Measurements from ENCODE around the gene NXN.
"Not testable (repeated sequence)": the region's sequence is repeated elsewhere in the genome, so short reads cannot be mapped to it uniquely, and the experiment has no call there.

NXN gene

DNA sequence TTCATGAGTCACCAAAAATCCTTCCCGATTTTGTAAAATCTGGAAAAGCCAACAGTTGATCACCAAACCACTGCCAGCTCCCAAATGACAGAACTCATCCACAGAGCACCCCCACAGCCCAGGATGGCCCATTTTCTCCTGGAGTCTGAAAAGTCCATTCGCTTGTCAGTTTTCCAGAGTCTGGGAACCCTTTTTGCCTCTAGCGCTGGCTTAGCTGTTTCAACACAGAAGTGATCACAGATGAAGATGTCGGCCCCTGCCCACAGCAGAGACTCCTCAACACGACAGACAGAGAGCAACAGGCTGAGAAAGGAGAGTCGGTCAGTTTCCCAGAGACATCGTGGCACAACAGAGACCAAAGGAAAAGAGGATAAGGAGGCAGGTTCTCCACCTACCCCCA lies 66.4 kb downstream of the NXN start:
- no peak overlapping the region for H3K4me3 Mint-ChIP-seq
- no peak overlapping the region for H3K27ac Mint-ChIP-seq
- peaks cover 10% of the 10 kb centered on the region for H3K27me3 Mint-ChIP-seq
- H3K4me1 Mint-ChIP-seq (ENCODE audit: low read depth): no peaks in the 10 kb centered on the region
- no peaks in the 10 kb centered on the region for H3K36me3 Mint-ChIP-seq
- no peaks in the 10 kb centered on the region for H3K9me3 Mint-ChIP-seq (ENCODE audit: low read depth)

DNA sequence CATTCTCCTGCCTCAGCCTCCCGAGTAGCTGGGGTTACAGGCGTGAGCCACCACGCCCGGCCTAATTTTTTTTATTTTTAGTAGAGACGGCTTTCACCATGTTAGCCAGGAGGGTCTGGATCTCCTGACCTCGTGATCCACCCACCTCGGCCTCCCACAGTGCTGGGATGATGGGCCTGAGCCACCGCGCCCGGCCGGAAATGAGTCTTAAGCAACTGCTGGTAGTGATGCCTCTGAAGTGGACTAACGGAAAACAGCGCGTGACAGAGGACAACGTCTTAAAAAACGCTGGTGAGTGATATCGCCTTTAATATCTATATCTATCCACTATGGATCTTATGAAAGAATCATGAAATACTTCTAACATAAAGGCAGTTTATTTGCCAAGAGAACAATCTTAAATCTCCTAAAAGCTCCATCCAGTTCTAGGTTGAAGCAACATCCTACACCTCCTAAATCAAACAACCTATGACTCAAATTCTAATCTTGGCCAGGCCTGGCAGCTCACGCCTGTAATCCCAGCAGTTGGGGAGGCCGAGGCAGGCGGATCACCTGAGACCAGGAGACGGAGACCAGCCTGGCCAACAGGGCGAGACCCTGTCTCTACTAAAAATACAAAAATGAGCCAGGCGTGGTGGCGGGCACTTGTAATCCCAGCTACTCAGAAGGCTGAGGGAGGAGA lies 69.8 kb downstream of the NXN start:
- Mint-ChIP-seq H3K4me3 (no peak overlapping the region), H3K27me3 (peaks cover 16% of the 10 kb centered on the region), H3K36me3 (no peaks in the 10 kb centered on the region), H3K9me3 (ENCODE audit: low read depth) (no peaks in the 10 kb centered on the region), H3K27ac (no peak overlapping the region), H3K4me1 (ENCODE audit: low read depth) (no peaks in the 10 kb centered on the region)

DNA sequence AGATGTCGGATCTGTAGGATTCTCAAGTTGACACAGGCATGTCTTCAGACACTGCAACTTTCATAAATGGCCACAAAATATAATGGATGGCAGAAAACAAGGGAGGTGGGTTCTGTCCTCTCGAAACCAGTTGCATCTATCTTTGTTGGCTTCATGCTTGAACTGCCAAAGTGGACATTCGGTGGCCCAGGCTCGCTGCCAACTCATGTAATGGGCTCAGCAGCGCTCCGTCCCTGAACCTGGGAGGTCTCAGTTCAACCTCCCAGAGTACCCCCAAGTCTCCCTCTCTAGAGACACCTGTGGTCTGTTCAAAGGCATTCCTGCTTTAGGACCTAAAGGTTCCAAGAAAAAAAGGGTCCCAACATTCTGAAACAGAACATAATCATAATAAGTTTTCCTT lies 71.9 kb downstream of the NXN start:
- Mint-ChIP-seq H3K36me3 (no peaks in the 10 kb centered on the region), H3K9me3 (ENCODE audit: low read depth) (no peaks in the 10 kb centered on the region), H3K4me3 (no peak overlapping the region), H3K27ac (no peak overlapping the region), H3K27me3 (peaks cover 18% of the 10 kb centered on the region), H3K4me1 (ENCODE audit: low read depth) (no peaks in the 10 kb centered on the region)

DNA sequence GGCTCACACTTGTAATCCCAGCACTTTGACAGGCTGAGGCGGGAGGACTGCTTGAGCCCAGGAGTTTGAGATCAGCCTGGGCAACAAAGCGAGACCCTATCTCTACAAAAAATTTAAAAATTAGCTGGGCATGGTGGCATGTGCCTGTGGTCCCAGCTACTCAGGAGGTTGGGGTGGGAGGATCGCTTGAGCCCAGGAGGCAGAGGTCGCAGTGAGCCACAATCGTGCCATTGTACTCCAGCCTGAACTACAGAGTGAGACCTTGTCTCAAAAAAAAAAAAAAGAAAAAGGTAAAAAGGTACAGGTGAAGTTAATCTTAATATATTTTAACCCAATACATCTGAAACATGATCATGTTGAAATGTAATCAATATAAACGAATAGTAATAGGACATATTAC lies 73.9 kb downstream of the NXN start:
- not testable (repeated sequence) for H3K4me3 Mint-ChIP-seq; H3K36me3 Mint-ChIP-seq; H3K4me1 Mint-ChIP-seq (ENCODE audit: low read depth); H3K9me3 Mint-ChIP-seq (ENCODE audit: low read depth); H3K27ac Mint-ChIP-seq
- peaks cover 19% of the 10 kb centered on the region for H3K27me3 Mint-ChIP-seq

DNA sequence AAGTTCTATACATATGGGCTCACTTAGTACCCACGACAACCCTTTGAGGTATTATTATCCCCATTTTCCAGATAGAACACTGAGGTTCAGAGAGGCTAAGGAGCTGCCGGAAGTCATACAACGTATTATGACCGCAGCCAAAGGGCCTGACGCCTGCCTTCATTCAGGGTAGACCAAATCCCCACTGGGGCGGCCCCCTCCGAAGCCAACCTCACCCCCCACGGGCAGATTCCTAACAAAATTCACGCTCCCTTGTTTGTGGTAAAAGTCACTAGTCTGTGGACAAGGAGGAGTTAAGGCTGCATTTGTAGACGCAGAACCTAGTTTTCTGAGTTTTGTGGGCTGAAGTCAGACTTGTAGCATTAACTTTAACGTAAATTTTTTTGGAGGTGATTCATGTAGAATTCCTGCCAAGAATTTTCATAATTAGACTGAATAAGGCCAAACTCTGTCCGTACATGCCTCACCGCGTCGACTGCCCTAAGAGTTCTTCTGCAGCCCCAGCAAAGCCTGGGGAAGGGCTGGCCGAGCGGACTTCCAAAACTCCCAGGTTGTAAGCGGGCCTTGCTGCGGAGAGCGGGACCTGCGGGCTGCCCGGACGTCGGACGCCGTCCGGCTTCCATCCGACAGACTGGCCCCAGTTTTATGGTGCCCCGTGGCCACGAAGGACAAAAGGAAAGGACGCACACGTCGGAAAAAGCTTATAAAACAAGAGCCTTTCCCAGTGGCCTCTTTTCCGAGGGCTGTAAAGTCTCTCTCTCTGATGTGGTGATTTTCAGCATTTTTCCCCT lies 75.7 kb downstream of the NXN start:
- H3K36me3 Mint-ChIP-seq: no peaks in the 10 kb centered on the region
- H3K4me3 Mint-ChIP-seq: no peak overlapping the region
- H3K27ac Mint-ChIP-seq: no peak overlapping the region
- peaks cover 17% of the 10 kb centered on the region for H3K27me3 Mint-ChIP-seq
- no peaks in the 10 kb centered on the region for H3K9me3 Mint-ChIP-seq (ENCODE audit: low read depth)
- no peaks in the 10 kb centered on the region for H3K4me1 Mint-ChIP-seq (ENCODE audit: low read depth)

DNA sequence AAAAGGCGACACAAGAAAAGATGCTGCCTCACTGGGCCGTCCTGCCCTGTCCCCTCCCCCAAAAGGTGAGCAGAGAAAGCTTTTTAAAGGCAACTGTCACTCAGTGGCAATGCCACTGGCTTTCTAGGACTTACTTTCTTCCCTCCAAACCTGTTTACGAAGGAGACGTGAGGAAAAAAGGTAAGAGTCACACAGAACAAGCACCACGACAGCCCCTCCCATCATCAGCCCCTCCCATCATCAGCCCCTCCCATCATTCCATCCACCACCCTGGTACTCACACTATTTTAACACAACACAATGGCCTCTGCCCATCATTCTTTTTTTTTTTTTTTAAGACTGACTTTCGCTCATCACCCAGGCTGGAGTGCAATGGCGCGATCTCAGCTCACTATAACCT lies 77.1 kb downstream of the NXN start:
- Mint-ChIP-seq H3K27ac (no peak overlapping the region), H3K4me3 (no peak overlapping the region), H3K9me3 (ENCODE audit: low read depth) (no peaks in the 10 kb centered on the region), H3K4me1 (ENCODE audit: low read depth) (no peaks in the 10 kb centered on the region), H3K36me3 (no peaks in the 10 kb centered on the region), H3K27me3 (peaks cover 17% of the 10 kb centered on the region)

DNA sequence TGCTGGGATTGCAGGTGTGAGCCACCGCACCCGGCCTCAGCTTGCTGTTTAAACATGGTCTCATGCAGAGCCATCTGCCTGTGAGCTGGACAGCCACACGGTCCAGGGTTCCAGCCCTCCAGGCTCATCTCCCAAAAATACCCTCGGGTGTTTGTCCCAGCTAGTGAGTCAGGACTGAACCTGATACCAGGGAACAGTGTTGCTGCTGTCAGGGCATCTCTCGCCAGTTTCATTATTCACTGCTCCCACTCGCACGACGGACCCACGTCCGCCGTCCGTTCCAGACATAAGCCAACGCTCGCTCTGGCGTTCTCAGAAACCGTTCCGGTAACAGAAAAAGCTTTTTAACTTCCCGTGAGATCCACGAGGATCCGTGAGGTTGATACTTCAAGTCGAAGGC lies 77.6 kb downstream of the NXN start:
- Mint-ChIP-seq H3K4me1 (ENCODE audit: low read depth) (no peaks in the 10 kb centered on the region), H3K36me3 (no peaks in the 10 kb centered on the region), H3K27me3 (peaks cover 17% of the 10 kb centered on the region), H3K27ac (no peak overlapping the region), H3K9me3 (ENCODE audit: low read depth) (no peaks in the 10 kb centered on the region), H3K4me3 (no peak overlapping the region)

DNA sequence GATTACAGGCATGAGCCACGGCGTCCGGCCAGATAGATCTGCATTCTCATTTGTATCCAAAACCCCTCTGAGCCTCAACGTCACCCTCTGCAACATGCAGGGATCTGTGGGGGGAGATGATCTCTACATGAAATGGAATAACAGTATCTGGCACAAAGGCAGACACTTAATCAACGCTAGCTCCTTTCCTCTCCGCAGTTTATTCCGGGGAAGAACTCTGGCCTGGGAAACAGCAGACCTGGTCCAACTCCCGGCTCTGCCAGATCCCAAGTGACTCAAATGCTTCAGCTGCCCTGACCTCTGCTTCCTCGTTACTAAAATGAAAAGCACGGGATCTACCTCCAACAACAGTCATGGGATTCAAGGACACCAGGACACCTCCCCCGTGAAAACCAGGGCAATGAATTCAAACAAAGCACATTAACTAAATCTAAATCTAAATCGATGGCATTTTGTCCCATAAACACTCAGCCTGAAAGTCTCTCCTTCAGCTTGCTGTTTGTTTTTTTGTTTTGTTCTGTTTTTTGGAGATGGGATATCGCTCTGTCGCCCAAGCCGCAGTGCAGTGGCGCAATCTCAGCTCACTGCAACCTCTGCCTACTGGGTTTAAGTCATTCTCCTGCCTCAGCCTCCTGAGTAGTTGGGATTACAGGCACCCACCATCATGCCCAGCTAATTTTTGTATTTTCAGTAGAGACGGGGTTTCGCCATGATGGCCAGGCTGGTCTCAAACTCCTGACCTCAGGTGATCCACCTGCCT lies 78.2 kb downstream of the NXN start:
- no peaks in the 10 kb centered on the region for H3K4me1 Mint-ChIP-seq (ENCODE audit: low read depth)
- no peak overlapping the region for H3K4me3 Mint-ChIP-seq
- H3K27me3 Mint-ChIP-seq: peaks cover 17% of the 10 kb centered on the region
- H3K36me3 Mint-ChIP-seq: no peaks in the 10 kb centered on the region
- no peaks in the 10 kb centered on the region for H3K9me3 Mint-ChIP-seq (ENCODE audit: low read depth)
- H3K27ac Mint-ChIP-seq: no peak overlapping the region

DNA sequence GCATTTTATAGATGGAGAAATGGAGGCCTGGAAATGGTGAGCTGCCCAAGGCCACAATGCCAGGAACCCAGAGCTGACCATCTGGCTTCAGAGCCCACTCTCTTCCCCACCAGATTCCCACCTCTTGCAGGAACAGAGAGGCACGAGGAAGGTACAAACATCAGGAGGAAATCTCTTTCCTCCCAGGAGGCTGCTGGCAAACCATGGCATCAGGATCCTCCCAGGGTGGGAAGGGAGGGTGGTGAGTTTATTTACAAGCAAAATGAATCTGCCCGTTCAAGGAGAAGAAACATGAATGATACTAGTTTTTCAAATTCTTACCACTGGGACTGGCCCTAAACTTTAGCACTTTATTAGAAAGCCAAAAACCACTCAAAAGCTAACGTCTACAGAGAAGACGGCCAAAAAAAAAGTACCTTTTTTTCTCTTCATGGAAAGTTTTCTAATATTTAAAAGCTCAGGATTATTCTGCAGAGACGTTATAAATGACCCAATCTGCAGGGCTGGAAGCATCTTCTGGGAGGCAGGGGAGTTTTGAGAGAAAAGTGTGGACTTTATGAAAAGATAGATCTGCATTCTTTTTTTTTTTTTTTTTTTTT lies 79.1 kb downstream of the NXN start:
- Mint-ChIP-seq H3K36me3 (no peaks in the 10 kb centered on the region), H3K27me3 (peaks cover 18% of the 10 kb centered on the region), H3K4me3 (no peak overlapping the region), H3K4me1 (ENCODE audit: low read depth) (no peaks in the 10 kb centered on the region), H3K27ac (no peak overlapping the region), H3K9me3 (ENCODE audit: low read depth) (no peaks in the 10 kb centered on the region)

DNA sequence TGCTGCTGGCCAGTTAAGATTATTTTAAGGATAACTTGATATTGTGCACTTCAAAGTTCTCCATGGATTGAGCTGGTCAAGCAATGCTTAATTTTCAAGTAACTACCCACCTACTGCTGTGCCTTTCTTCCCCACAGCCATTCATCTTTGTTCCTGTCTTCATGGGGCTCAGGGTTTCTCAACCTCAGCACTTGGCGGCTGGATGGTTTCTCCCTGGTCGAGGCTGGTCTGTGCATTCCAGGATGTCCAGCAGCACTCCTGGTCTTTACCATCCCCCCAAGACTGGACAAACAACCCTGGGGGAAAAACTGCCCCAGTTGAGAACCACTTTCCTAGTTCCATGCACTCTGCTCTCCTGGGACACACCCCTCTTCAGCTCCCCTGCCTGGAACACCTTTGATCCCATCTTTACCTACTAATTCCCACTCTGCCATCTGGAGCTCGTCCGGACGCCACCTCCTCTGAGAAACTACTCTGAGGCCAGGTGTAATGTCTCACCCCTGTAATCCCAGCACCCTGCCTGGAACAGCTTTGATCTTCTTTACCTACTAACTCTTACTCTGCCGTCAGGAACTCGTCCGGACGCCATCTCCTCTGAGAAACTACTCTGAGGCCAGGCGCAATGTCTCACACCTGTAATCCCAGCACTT lies 81.5 kb downstream of the NXN start:
- Mint-ChIP-seq H3K4me3 (no peak overlapping the region), H3K36me3 (no peaks in the 10 kb centered on the region), H3K4me1 (ENCODE audit: low read depth) (no peaks in the 10 kb centered on the region), H3K27me3 (peaks cover 10% of the 10 kb centered on the region), H3K27ac (no peak overlapping the region), H3K9me3 (ENCODE audit: low read depth) (no peaks in the 10 kb centered on the region)

DNA sequence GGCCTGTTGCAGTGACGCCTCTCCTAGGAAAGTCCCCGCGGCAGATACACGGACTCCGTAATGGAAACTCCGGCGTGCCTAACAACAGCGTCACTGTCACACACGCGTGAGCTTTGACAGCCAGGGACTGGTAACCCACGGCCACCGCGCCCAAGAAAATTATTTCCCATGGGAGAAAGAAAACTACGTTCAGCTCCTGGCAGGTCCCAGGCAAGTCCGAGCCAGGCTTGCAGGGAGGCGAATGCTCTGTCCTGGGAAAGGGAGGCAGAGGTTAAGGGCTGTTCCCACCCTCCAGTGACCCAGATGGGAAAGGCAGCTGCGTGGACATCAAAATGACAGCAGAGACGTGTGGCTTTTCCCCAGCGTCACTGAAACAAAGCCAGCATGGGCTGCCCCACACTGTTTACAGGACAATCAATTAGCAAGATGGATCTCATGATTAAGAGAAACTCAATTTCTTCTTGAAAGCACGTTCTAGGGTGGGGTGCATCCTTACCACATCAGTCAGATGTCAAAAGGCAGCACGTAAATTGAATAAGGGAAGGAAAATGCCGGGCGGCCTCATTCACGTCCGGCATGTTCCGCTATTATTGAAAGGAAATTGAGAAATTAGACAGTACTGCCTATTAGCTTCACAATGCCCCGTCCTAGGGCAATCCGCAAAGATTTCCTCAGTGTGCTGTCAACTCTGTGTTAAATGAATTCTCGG lies 82.5 kb downstream of the NXN start:
- H3K36me3 Mint-ChIP-seq: no peaks in the 10 kb centered on the region
- peaks cover 10% of the 10 kb centered on the region for H3K27me3 Mint-ChIP-seq
- no peak overlapping the region for H3K27ac Mint-ChIP-seq
- no peaks in the 10 kb centered on the region for H3K9me3 Mint-ChIP-seq (ENCODE audit: low read depth)
- no peaks in the 10 kb centered on the region for H3K4me1 Mint-ChIP-seq (ENCODE audit: low read depth)
- no peak overlapping the region for H3K4me3 Mint-ChIP-seq

DNA sequence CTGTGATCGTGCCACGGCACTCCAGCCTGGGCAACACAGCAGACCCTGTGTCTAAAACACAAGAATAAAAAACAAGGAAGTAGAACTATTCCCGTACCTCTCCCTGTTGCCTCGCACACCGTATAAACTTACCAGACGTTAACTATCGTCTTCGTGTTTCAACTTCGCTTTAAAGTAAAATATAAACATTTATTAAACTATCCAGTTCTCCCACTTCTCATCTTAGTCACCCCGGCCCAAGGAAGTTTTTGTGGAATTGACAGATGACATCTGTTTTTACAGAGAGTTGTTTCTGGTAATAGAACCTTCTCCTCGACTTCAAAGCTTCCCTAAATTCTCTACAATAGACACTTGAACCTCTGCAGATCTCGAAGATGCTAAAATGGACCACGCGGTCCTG lies 83.1 kb downstream of the NXN start:
- Mint-ChIP-seq H3K9me3 (ENCODE audit: low read depth) (no peaks in the 10 kb centered on the region), H3K4me3 (no peak overlapping the region), H3K27ac (no peak overlapping the region), H3K27me3 (peaks cover 8% of the 10 kb centered on the region), H3K36me3 (no peaks in the 10 kb centered on the region), H3K4me1 (ENCODE audit: low read depth) (no peaks in the 10 kb centered on the region)

DNA sequence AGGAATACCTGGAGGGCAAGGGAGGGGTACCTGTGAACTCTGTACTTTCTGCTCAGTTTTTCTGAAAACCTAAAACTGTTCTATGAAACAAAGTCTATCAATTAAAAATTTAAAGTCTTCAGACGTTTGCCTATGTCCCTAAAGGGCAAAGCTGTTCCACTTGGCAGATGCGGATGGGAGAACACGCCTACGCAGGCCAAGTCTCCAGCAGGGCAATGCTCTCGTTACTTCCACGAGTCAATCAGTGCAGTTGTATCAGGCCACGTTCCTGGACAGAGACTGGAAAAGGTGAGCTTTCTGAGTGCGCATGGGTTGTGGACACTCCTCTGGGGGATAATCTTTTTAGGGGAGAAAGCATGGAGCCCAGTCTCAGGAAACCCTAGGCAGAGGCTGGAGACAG lies 86.6 kb downstream of the NXN start:
- H3K4me3 Mint-ChIP-seq: no peak overlapping the region
- H3K36me3 Mint-ChIP-seq: no peaks in the 10 kb centered on the region
- no peaks in the 10 kb centered on the region for H3K9me3 Mint-ChIP-seq (ENCODE audit: low read depth)
- no peak overlapping the region for H3K27ac Mint-ChIP-seq
- H3K27me3 Mint-ChIP-seq: peaks cover 19% of the 10 kb centered on the region
- peaks cover 6% of the 10 kb centered on the region for H3K4me1 Mint-ChIP-seq (ENCODE audit: low read depth)

DNA sequence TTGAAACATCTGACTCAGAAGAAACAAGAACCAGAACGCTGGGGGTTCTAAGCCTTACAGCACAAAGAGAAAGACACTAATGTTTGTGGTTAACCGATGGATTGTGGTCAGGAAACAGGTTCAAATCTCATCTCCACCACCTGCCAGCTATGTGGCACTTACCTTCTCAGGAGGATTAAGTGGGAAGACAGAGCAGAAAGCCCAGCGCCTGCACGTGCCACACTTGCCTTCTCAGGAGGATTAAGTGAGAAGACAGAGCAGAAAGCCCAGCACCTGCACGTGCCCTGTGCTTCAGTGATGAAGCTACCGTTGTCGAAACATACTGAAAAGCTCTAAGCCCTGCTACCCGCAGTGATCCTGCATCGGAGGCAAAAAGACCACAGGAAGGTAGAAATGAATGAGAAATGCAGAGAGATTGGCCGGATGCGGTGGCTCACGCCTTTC lies 90.6 kb downstream of the NXN start:
- H3K27me3 Mint-ChIP-seq: peaks cover 16% of the 10 kb centered on the region
- no peaks in the 10 kb centered on the region for H3K9me3 Mint-ChIP-seq (ENCODE audit: low read depth)
- H3K4me3 Mint-ChIP-seq: no peak overlapping the region
- H3K27ac Mint-ChIP-seq: no peak overlapping the region
- H3K4me1 Mint-ChIP-seq (ENCODE audit: low read depth): peaks cover 6% of the 10 kb centered on the region
- H3K36me3 Mint-ChIP-seq: no peaks in the 10 kb centered on the region
